SK-N-SH (cell line): ENCODE data around the gene ROR2. TPM values are rescaled to one million over a fixed set of nuclear protein-coding genes. Genes with fewer than 3 reads are reported as not detected.

ENCODE experiments used
- CTCF ChIA-PET: fragments of 300-600, 350-600 bp; formaldehyde crosslinking; extraction: SDS; loops from one replicate; lab custom pipeline; 2021; lab: Yijun Ruan, JAX
- POLR2A ChIA-PET: fragments of 350-600 bp; sonication (Branson Sonifier 250); formaldehyde crosslinking; extraction: SDS; loops from one replicate; lab custom pipeline; 2020; ENCODE audit warnings: antibody characterized with exemption, inconsistent platforms; lab: Yijun Ruan, JAX
- DNase-seq: peaks from one replicate; pipeline ENCODE4 v3.0.0; 2012
- H2AFZ ChIP-seq: fragments of 200-600 bp; sonication (generic); 2 replicates; pipeline ENCODE4 v1.8.1; 2016; ENCODE audit warnings: antibody characterized with exemption, mild to moderate bottlenecking, low read depth
- H3F3A ChIP-seq: fragments of 200-600 bp; sonication (generic); replicated peaks from 2 replicates; pipeline ENCODE3; 2016; ENCODE audit warnings: antibody characterized with exemption, mild to moderate bottlenecking; ENCODE audit not compliant: insufficient read depth
- H3K27ac ChIP-seq, 2 experiments: fragments of 200-500 bp in 1 of 2; fragments of 200-600 bp in 1 of 2; sonication (Bioruptor generic) in 1 of 2; sonication (generic), shearing (Covaris generic) in 1 of 2; 2 replicates each; pipeline versions ENCODE4 v1.5.1 to v1.6.1; 2014 to 2016; ENCODE audit warnings: low read depth in 2 of 2, inconsistent platforms in 1 of 2, low read length in 1 of 2, mild to moderate bottlenecking in 1 of 2, mixed read lengths in 1 of 2
- H3K27me3 ChIP-seq: fragments of 200-600 bp; sonication (generic), shearing (Covaris generic); 2 replicates; pipeline ENCODE4 v1.6.1; 2016; ENCODE audit warnings: mixed run types; ENCODE audit not compliant: insufficient read depth
- H3K36me3 ChIP-seq, 2 experiments: fragments of 200-500 bp in 1 of 2; fragments of 200-600 bp in 1 of 2; sonication (Bioruptor generic) in 1 of 2; sonication (generic) in 1 of 2; replicated peaks in 1 of 2; 2 replicates each; pipeline versions ENCODE3 to v1.5.1; 2014 to 2016; ENCODE audit warnings: low read length in 1 of 2, mild to moderate bottlenecking in 1 of 2; ENCODE audit not compliant: insufficient read depth in 2 of 2, control insufficient read depth in 1 of 2
- H3K4me1 ChIP-seq, 2 experiments: fragments of 200-500 bp in 1 of 2; fragments of 200-600 bp in 1 of 2; sonication (Bioruptor generic) in 1 of 2; sonication (generic), shearing (Covaris generic) in 1 of 2; 2 replicates each; pipeline versions ENCODE4 v1.5.1 to v1.6.1; 2014 to 2016; ENCODE audit warnings: low read depth in 1 of 2, low read length in 1 of 2, mixed run types in 1 of 2; ENCODE audit not compliant: insufficient read depth in 2 of 2, control insufficient read depth in 1 of 2
- H3K4me2 ChIP-seq: fragments of 200-600 bp; sonication (generic), shearing (Covaris generic); 2 replicates; pipeline ENCODE4 v1.6.1; 2017; ENCODE audit warnings: mixed run types
- H3K4me3 ChIP-seq, 2 experiments: fragments of 200-500 bp in 1 of 2; fragments of 200-600 bp in 1 of 2; sonication (Bioruptor generic) in 1 of 2; sonication (generic), shearing (Covaris generic) in 1 of 2; 2 replicates each; pipeline versions ENCODE4 v1.5.1 to v1.8.1; 2014 to 2016; ENCODE audit warnings: low read depth in 2 of 2, inconsistent platforms in 1 of 2, low read length in 1 of 2, mild to moderate bottlenecking in 1 of 2, mixed read lengths in 1 of 2, moderate library complexity in 1 of 2
- H3K79me2 ChIP-seq: fragments of 200-600 bp; sonication (generic); 2 replicates; pipeline ENCODE4 v1.8.1; 2017; ENCODE audit warnings: mild to moderate bottlenecking; ENCODE audit not compliant: insufficient read depth
- H3K9ac ChIP-seq: fragments of 200-600 bp; sonication (generic); 2 replicates; pipeline ENCODE4 v1.6.1; 2017; ENCODE audit warnings: mixed run types
- H3K9me2 ChIP-seq: fragments of 200-600 bp; sonication (generic); 2 replicates; pipeline ENCODE4 v1.6.1; 2017; ENCODE audit warnings: mixed run types
- H3K9me3 ChIP-seq: fragments of 200-600 bp; sonication (generic); 2 replicates; pipeline ENCODE4 v1.6.1; 2017; ENCODE audit warnings: mixed run types, mild to moderate bottlenecking, moderate library complexity
- H4K20me1 ChIP-seq: fragments of 200-600 bp; sonication (generic); 2 replicates; pipeline ENCODE4 v1.6.1; 2017; ENCODE audit warnings: mild to moderate bottlenecking, mixed run types; ENCODE audit not compliant: insufficient read depth
- CHD2 ChIP-seq: fragments of 150-350 bp; IDR thresholded peaks from 2 replicates; pipeline ENCODE4 v1.6.1; 2018; ENCODE audit warnings: low read length; ENCODE audit not compliant: partially characterized antibody
- CTCF ChIP-seq: fragments of 200-600 bp; sonication (generic); IDR thresholded peaks from 2 replicates; pipeline ENCODE4 v1.6.1; 2017; ENCODE audit warnings: antibody characterized with exemption, mild to moderate bottlenecking, moderate library complexity
- ELF1 ChIP-seq: IDR thresholded peaks from 2 replicates; pipeline ENCODE4 v1.4.0; 2012
- EP300 ChIP-seq, 2 experiments: IDR thresholded peaks; 2 replicates each; pipeline versions ENCODE4 v1.4.0 to v1.6.1; 2012; ENCODE audit warnings: borderline replicate concordance in 1 of 2, low read depth in 1 of 2, low read length in 1 of 2
- EZH2phosphoT487 ChIP-seq: fragments of 200-600 bp; sonication (generic); IDR thresholded peaks from 2 replicates; pipeline ENCODE4 v1.6.1; 2017; ENCODE audit warnings: low read depth, mixed run types, mild to moderate bottlenecking, antibody characterized with exemption, moderate library complexity, borderline replicate concordance
- FOXJ3 ChIP-seq: sonication (generic); formaldehyde crosslinking; IDR thresholded peaks from 2 replicates; pipeline ENCODE4 v1.5.1; 2020; ENCODE audit warnings: mild to moderate bottlenecking, missing genetic modification reagents
- GABPA ChIP-seq: IDR thresholded peaks from 2 replicates; pipeline ENCODE4 v1.4.0; 2012; ENCODE audit warnings: low read depth, mild to moderate bottlenecking
- GATA2 ChIP-seq: sonication (generic); formaldehyde crosslinking; IDR thresholded peaks from 2 replicates; pipeline ENCODE4 v1.5.0; 2020; ENCODE audit warnings: mild to moderate bottlenecking, missing genetic modification reagents
- MEF2A ChIP-seq: IDR thresholded peaks from 2 replicates; pipeline ENCODE4 v1.4.0; 2012; ENCODE audit warnings: low read depth, borderline replicate concordance
- NRF1 ChIP-seq: IDR thresholded peaks from 2 replicates; pipeline ENCODE4 v1.6.1; 2012; ENCODE audit warnings: low read depth, mild to moderate bottlenecking, low read length
- PBX3 ChIP-seq: IDR thresholded peaks from 2 replicates; pipeline ENCODE4; 2012
- POLR2AphosphoS5 ChIP-seq: IDR thresholded peaks from 2 replicates; pipeline ENCODE4 v1.6.1; 2012; ENCODE audit warnings: low read depth, low read length
- RAD21 ChIP-seq: IDR thresholded peaks from 2 replicates; pipeline ENCODE4 v1.6.1; 2012; ENCODE audit warnings: mild to moderate bottlenecking, low read length
- RCOR1 ChIP-seq: fragments of 150-350 bp; IDR thresholded peaks from 2 replicates; pipeline ENCODE4 v1.6.1; 2017; ENCODE audit warnings: antibody characterized with exemption, low read length
- RXRA ChIP-seq: IDR thresholded peaks from 2 replicates; pipeline ENCODE4 v1.4.0; 2012; ENCODE audit warnings: low read depth, mild to moderate bottlenecking, borderline replicate concordance
- TAF1 ChIP-seq: IDR thresholded peaks from 2 replicates; pipeline ENCODE4 v1.6.1; 2012; ENCODE audit warnings: low read depth, mild to moderate bottlenecking, low read length, moderate library complexity, borderline replicate concordance
- USF2 ChIP-seq: fragments of 150-350 bp; IDR thresholded peaks from 2 replicates; pipeline ENCODE4 v1.6.1; 2017; ENCODE audit warnings: antibody characterized with exemption, low read length, low read depth, borderline replicate concordance
- YY1 ChIP-seq: IDR thresholded peaks from 2 replicates; pipeline ENCODE4 v1.4.0; 2012; ENCODE audit warnings: low read depth, mild to moderate bottlenecking
- WGBS: methylation state at CpG from one replicate; pipeline ENCODE4 v1.1.6; 2017; ENCODE audit warnings: low lambda C conversion rate; 5-methylcytosine and 5-hydroxymethylcytosine counted together
- polyA plus RNA-seq, 3 experiments: library from polyadenylated mRNA; depleted of rRNA; stranded (reverse); fragments of >200 nt; gene quantifications; 2 replicates each; pipeline ENCODE4 v1.2.3, GENCODE V29; 2012
- TF ChIP-seq, protein P1 (sequence below): IDR thresholded peaks from 2 replicates; pipeline ENCODE4 v1.4.0; 2012; ENCODE audit warnings: low read depth, borderline replicate concordance
- TF ChIP-seq, protein P2 (sequence below): IDR thresholded peaks from 2 replicates; pipeline ENCODE4 v1.4.0; 2012; ENCODE audit warnings: low read depth, borderline replicate concordance
- TF ChIP-seq, protein P3 (sequence below): fragments of 150-350 bp; IDR thresholded peaks from 2 replicates; pipeline ENCODE4 v1.6.1; 2016; ENCODE audit warnings: mild to moderate bottlenecking, low read depth, low read length

Gene ROR2
- polyA plus RNA-seq, 1 of the 3 experiments (the other 2 are of a cell fraction) = 0.43 TPM

DNA sequence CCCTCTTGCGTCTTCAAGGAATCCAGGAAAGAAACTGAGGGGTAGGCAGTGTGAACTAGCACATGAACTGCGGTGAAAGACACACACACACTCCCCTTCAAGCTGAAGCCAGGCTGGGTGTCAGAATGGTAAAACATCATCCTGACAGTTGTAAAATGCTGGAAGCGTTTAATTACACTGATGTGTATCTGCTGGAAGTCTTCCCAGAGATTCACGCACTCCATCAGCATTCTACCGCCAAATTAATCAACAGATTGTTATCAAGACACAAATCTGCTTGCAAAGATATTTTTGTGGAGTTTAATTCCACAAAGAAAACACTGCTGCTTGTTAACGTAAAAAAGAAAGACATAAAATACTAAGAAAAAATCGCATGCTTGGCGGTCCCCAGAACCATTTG, 285.4 kb downstream of the ROR2 start:
- Histone ChIP-seq H3K4me3 (no peak overlapping the region), H3K4me1 (peaks cover 0 to 4% of the 10 kb centered on the region in 2 experiments; a peak in 2 of 4 replicates)
- POLR2A ChIA-PET = no interaction called here

More for the DNA sequence above, 285.4 kb downstream of the ROR2 start:
- WGBS = 25% methylated on average over 8 of the region's 8 CpGs
- CTCF ChIA-PET = interaction anchor here (1.0 to 1.4 kb wide), 3 partner anchors 9 to 750 kb away, joined by 3 read pairs; no protein-coding TSS in a partner anchor
- Histone ChIP-seq H3K4me2 (no peak overlapping the region), H3K27me3 (no peaks in the 10 kb centered on the region; the same call in 1 of the 2 replicates), H3F3A (no peaks in the 10 kb centered on the region), H3K36me3 (no peaks in the 10 kb centered on the region)
- DNase-seq = no peak
- TF ChIP-seq RXRA (no peak), NRF1 (no peak), RCOR1 (peak; percentile 88), GABPA (no peak), YY1 (no peak), USF2 (no peak), ELF1 (no peak), CHD2 (no peak), POLR2AphosphoS5 (no peak), GATA2 (CRISPR knock-in tag) (peak; percentile 68), FOXJ3 (CRISPR knock-in tag) (no peak), MEF2A (no peak), EZH2phosphoT487 (no peak), RAD21 (no peak), CTCF (no peak), PBX3 (no peak), TAF1 (no peak), EP300 (IDR thresholded peaks at IDR 0.05; ENCODE audit: borderline replicate concordance in 1 of 2, low read depth in 1 of 2, low read length in 1 of 2) (peak in 1 of 2 experiments; percentile 53; a peak in 1 of 4 replicates)
- TF ChIP-seq, protein P1, sequence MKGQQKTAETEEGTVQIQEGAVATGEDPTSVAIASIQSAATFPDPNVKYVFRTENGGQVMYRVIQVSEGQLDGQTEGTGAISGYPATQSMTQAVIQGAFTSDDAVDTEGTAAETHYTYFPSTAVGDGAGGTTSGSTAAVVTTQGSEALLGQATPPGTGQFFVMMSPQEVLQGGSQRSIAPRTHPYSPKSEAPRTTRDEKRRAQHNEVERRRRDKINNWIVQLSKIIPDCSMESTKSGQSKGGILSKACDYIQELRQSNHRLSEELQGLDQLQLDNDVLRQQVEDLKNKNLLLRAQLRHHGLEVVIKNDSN = no peak
- TF ChIP-seq, protein P2, sequence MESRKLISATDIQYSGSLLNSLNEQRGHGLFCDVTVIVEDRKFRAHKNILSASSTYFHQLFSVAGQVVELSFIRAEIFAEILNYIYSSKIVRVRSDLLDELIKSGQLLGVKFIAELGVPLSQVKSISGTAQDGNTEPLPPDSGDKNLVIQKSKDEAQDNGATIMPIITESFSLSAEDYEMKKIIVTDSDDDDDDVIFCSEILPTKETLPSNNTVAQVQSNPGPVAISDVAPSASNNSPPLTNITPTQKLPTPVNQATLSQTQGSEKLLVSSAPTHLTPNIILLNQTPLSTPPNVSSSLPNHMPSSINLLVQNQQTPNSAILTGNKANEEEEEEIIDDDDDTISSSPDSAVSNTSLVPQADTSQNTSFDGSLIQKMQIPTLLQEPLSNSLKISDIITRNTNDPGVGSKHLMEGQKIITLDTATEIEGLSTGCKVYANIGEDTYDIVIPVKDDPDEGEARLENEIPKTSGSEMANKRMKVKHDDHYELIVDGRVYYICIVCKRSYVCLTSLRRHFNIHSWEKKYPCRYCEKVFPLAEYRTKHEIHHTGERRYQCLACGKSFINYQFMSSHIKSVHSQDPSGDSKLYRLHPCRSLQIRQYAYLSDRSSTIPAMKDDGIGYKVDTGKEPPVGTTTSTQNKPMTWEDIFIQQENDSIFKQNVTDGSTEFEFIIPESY = no peak
- TF ChIP-seq, protein P3, sequence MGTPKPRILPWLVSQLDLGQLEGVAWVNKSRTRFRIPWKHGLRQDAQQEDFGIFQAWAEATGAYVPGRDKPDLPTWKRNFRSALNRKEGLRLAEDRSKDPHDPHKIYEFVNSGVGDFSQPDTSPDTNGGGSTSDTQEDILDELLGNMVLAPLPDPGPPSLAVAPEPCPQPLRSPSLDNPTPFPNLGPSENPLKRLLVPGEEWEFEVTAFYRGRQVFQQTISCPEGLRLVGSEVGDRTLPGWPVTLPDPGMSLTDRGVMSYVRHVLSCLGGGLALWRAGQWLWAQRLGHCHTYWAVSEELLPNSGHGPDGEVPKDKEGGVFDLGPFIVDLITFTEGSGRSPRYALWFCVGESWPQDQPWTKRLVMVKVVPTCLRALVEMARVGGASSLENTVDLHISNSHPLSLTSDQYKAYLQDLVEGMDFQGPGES = no peak
- TF ChIP-seq, all 33 proteins: peak for 3
- H3K79me2 ChIP-seq = no peaks in the 10 kb centered on the region
- H2AFZ ChIP-seq = no peak overlapping the region
- H4K20me1 ChIP-seq = no peaks in the 10 kb centered on the region
- no peak overlapping the region for H3K9ac ChIP-seq
- no peaks in the 10 kb centered on the region for H3K9me3 ChIP-seq
- no peaks in the 10 kb centered on the region for H3K9me2 ChIP-seq
- no peak overlapping the region for H3K27ac ChIP-seq
